Measurements from ENCODE around the gene GRPEL2. TPM values are rescaled to one million over a fixed set of nuclear protein-coding genes. Genes with fewer than 3 reads are reported as not detected.
"Not testable (repeated sequence)": the region's sequence is repeated elsewhere in the genome, so short reads cannot be mapped to it uniquely, and the experiment has no call there.

Gene GRPEL2
- polyA plus RNA-seq, 4 donors: 14.5 to 22.3 (median 20.7) TPM

- no peak for DNase-seq (ENCODE audit: low read depth in 4 of 4, low spot score in 3 of 4)
These were observed 46.2 kb downstream of the GRPEL2 start for GRCh38 chr5:149391524-149391923.

GRCh38 chr5:149392718-149393117 lies 47.4 kb downstream of the GRPEL2 start:
- no peak for DNase-seq (ENCODE audit: low read depth in 4 of 4, low spot score in 3 of 4)

GRCh38 chr5:149394996-149395395 lies 49.7 kb downstream of the GRPEL2 start:
- DNase-seq (ENCODE audit: low read depth in 4 of 4, low spot score in 3 of 4): not testable (repeated sequence)

GRCh38 chr5:149397530-149397929 lies 52.2 kb downstream of the GRPEL2 start:
- DNase-seq (ENCODE audit: low read depth in 4 of 4, low spot score in 3 of 4): no peak

- not testable (repeated sequence) for DNase-seq (ENCODE audit: low read depth in 4 of 4, low spot score in 3 of 4)
These were observed 53.5 kb downstream of the GRPEL2 start for GRCh38 chr5:149398747-149399266.

GRCh38 chr5:149399775-149400174 lies 54.5 kb downstream of the GRPEL2 start:
- no peak for DNase-seq (ENCODE audit: low read depth in 4 of 4, low spot score in 3 of 4)

- DNase-seq (ENCODE audit: low read depth in 4 of 4, low spot score in 3 of 4): no peak
These were observed 55.0 kb downstream of the GRPEL2 start for GRCh38 chr5:149400304-149400703.

GRCh38 chr5:149401051-149401450 lies 55.8 kb downstream of the GRPEL2 start:
- DNase-seq (ENCODE audit: low read depth in 4 of 4, low spot score in 3 of 4): no peak

- DNase-seq (ENCODE audit: low read depth in 4 of 4, low spot score in 3 of 4): no peak
These were observed 57.0 kb downstream of the GRPEL2 start for GRCh38 chr5:149402291-149402690.

Other genes starting within 250 kb of the GRPEL2 start
- gene ABLIM3, start 204.0 kb upstream of the GRPEL2 start, polyA plus RNA-seq (ENCODE audit: insufficient read length in 4 of 4): 1 to 10 TPM in 3 of 4 donors, under 1 TPM in 1; 0.94 to 2.2 (median 1.6) TPM
- 10 to 100 TPM; 17.1 to 21.4 (median 19.3) TPM for gene AFAP1L1, start 73.6 kb upstream of the GRPEL2 start, polyA plus RNA-seq (ENCODE audit: insufficient read length in 4 of 4)
- 10 to 100 TPM; 17.7 to 19.2 (median 18.5) TPM for gene PCYOX1L, start 12.5 kb downstream of the GRPEL2 start, polyA plus RNA-seq (ENCODE audit: insufficient read length in 4 of 4)
- gene IL17B, start 33.8 kb downstream of the GRPEL2 start, polyA plus RNA-seq (ENCODE audit: insufficient read length in 4 of 4): 1 to 10 TPM in 2 of 4 donors, under 1 TPM in 2; 0.46 to 2.8 (median 1.1) TPM
- gene CSNK1A1, start 205.9 kb downstream of the GRPEL2 start, polyA plus RNA-seq (ENCODE audit: insufficient read length in 4 of 4): 100 to 1,000 TPM; 164 to 197 (median 193) TPM
- 1 to 10 TPM; 5.3 to 6.9 (median 5.8) TPM for gene ARHGEF37, start 236.0 kb downstream of the GRPEL2 start, polyA plus RNA-seq (ENCODE audit: insufficient read length in 4 of 4)

Data from right renal pelvis (tissue), 4 donors.